IgD-negative memory B cell (primary cell): ENCODE data around the gene CLMN. TPM values are rescaled to one million over a fixed set of nuclear protein-coding genes. Genes with fewer than 3 reads are reported as not detected.
"Not testable (repeated sequence)": the region's sequence is repeated elsewhere in the genome, so short reads cannot be mapped to it uniquely, and the experiment has no call there.

ENCODE experiments used
- H3K27ac Mint-ChIP-seq, 3 donors: one replicate each; pipeline ENCODE4 v1.8.0; 2020 to 2022; ENCODE audit warnings: mild to moderate bottlenecking in 3 of 3, mixed read lengths in 3 of 3, moderate library complexity in 1 of 3
- H3K27me3 Mint-ChIP-seq: one replicate; pipeline ENCODE4 v1.8.0; 2021; ENCODE audit warnings: mixed read lengths
- H3K36me3 Mint-ChIP-seq: one replicate; pipeline ENCODE4 v1.8.0; 2020; ENCODE audit warnings: mild to moderate bottlenecking, mixed read lengths
- H3K4me1 Mint-ChIP-seq, 3 donors: one replicate each; pipeline ENCODE4 v1.8.0; 2020 to 2022; ENCODE audit warnings: mixed read lengths in 3 of 3, mild to moderate bottlenecking in 1 of 3
- H3K4me3 Mint-ChIP-seq, 4 donors: one replicate each; pipeline ENCODE4 v1.8.0; 2020 to 2022; ENCODE audit warnings: mild to moderate bottlenecking in 4 of 4, mixed read lengths in 4 of 4, moderate library complexity in 3 of 4
- H3K9me3 Mint-ChIP-seq, 3 donors: one replicate each; pipeline ENCODE4 v1.8.0; 2020 to 2021; ENCODE audit warnings: mixed read lengths in 3 of 3, mild to moderate bottlenecking in 1 of 3
- polyA plus RNA-seq: library from polyadenylated mRNA; unstranded; fragments of 300-500 nt; fragmentation: Illumina TruSeq; gene quantifications from one replicate; pipeline ENCODE4 v1.2.3, GENCODE V29; 2021

CLMN gene
- polyA plus RNA-seq, 1 donor from 2014 or later = 8.2 TPM

DNA sequence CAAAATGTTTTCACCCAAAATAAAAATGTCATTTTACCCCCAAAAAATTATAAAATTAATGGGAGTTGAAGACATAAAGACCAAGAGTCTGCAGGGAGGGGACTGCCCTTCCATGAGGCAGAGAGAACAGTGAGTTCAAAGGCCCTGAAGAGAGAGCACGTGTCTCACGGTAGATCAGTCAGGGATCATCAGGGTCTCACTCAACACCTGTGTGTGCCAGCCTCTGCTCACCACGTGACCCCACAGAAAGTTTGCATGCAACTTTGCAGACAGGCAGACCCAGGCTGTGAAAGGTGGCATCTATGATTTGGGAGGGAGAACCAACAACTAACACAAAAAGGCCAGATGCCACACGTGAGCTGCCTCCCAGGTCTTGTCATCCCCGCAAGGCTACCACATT is 33.1 kb downstream of the CLMN start:
- Mint-ChIP-seq H3K4me3 (no peak overlapping the region), H3K9me3 (no peaks in the 10 kb centered on the region), H3K27ac (no peak overlapping the region), H3K4me1 (peaks cover 10 to 30% (median 23%) of the 10 kb centered on the region in 3 donors), H3K27me3 (peaks cover 4% of the 10 kb centered on the region), H3K36me3 (peaks cover 7% of the 10 kb centered on the region)

DNA sequence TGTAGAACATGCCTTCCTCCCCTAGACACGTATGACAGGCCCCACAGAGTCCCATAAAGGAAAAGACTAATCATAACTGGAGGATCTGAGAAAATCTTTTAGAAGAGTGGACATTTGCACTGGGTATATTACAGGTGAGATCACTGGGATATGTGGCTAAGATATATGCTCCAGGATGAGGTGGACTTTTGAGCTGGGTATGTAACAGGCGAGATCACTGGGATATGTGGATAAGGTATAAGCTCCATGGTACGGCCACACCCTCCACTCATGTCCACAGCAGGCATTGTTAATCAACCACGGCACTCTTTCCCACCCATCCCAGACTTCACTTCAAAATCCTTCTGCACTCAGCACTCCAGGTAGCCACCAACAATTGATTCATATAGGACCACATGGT is 34.1 kb downstream of the CLMN start:
- no peaks in the 10 kb centered on the region for H3K9me3 Mint-ChIP-seq
- peaks cover 7% of the 10 kb centered on the region for H3K36me3 Mint-ChIP-seq
- no peak overlapping the region for H3K27ac Mint-ChIP-seq
- peaks cover 0 to 21% (median 17%) of the 10 kb centered on the region in 3 donors for H3K4me1 Mint-ChIP-seq
- no peak overlapping the region for H3K4me3 Mint-ChIP-seq
- peaks cover 4% of the 10 kb centered on the region for H3K27me3 Mint-ChIP-seq

DNA sequence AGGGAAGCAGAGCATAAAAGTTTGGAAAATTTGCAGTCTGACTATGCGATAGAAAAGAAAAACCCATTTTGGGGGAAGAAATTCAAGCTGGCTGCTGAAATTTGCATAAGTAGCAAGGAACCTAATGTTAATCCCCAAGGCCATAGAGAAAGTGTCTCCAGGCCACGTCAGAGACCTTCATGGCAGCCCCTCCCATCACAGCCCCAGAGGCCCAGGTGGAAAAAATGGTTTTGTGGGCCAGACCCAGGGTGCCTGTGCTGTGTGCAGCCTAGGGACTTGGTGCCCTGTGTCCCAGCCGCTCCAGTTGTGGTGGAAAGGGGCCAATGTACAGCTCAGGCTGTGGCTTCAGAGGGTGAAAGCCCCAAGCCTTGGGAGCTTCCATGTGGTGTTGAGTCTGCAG is 35.9 kb downstream of the CLMN start:
- H3K27me3 Mint-ChIP-seq, H3K9me3 Mint-ChIP-seq: not testable (repeated sequence)
- peaks cover 0 to 21% (median 10%) of the 10 kb centered on the region in 3 donors for H3K4me1 Mint-ChIP-seq

DNA sequence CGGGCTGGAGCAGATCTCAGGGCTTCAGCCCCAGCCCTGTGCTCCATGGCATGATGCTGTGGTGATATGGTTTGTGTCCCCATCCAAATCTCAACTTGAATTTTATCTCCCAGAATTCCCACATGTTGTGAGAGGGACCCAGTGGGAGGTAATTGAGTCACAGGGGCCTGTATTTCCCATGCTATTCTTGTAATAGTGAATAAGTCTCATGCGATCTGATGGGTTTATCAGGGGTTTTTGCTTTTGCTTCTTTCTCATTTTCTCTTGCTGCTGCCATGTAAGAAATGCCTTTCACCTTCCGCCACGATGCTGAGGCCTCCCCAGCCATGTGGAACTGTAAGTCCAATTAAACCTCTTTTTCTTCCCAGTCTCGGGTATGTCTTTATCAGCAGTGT is 36.7 kb downstream of the CLMN start:
- not testable (repeated sequence) for H3K36me3 Mint-ChIP-seq, H3K27me3 Mint-ChIP-seq, H3K9me3 Mint-ChIP-seq, H3K4me3 Mint-ChIP-seq, H3K27ac Mint-ChIP-seq
- H3K4me1 Mint-ChIP-seq = peaks cover 0 to 21% (median 8%) of the 10 kb centered on the region in 3 donors

More for the DNA sequence above, 35.9 kb downstream of the CLMN start:
- not testable (repeated sequence) for H3K4me3 Mint-ChIP-seq, H3K36me3 Mint-ChIP-seq
- peak overlapping the region in 1 of 3 donors; percentile 6 for H3K27ac Mint-ChIP-seq

DNA sequence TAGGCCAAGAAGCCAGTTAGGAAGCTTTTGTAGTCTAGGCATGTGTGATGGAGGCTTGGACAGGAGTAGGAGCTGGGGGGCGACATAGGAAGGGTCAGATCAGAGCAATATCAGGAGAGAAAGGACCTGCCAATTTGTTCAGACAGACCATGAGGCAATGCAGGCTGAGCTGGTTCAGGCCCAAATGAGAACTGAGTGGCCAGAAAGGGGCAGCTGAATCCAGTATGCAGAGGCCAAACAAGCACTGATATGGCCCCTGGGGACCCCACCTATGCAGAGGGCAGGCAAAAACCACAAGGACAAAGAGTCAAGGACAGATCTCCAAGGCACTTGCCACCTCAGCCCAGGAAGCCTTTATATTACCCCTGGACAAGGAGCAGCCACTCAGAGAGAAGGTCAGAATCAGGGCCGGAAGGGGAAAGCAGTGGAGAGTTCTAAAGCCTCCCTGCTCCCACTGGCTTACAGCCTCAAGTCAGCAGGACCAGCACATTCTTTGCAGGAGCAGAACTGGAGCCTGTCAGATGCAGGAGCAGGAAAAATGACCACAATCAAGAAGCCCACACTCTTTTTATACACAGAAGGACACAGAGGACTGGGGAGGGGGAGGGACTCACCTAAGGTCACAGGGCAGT is 37.2 kb downstream of the CLMN start:
- peaks cover 0 to 17% (median 5%) of the 10 kb centered on the region in 3 donors for H3K4me1 Mint-ChIP-seq
- no peaks in the 10 kb centered on the region for H3K27me3 Mint-ChIP-seq
- H3K27ac Mint-ChIP-seq = no peak overlapping the region
- H3K9me3 Mint-ChIP-seq = no peaks in the 10 kb centered on the region
- no peak overlapping the region for H3K4me3 Mint-ChIP-seq
- H3K36me3 Mint-ChIP-seq = peaks cover 10% of the 10 kb centered on the region

DNA sequence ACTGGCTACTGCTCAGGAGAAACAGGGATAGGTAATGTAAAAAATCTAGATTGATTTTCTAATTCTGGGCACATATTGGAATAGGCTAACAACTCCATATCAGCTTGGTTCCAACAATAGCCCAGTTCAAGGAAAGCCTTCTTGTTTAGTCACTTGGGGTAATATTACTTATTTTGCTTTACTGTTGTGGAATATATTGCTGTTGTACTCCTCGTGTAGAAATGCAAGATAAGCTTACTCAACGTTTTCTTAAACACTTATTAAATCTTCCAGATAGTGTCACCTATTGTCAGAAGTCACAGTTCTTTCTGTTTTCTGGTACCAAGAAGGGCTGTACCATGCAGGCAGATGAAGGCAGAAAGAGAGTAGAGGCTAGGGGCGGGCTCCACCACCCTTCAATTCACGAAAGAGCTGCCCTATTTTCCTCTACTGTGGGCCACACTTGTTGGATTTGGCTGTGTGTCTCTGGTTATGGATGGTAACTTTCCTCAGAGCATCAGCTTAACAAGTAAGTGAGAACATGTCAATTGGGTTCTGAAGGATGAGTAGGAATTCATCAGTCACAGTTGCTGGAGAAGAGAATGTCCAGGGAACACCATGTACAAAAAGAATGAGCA is 38.0 kb downstream of the CLMN start:
- H3K27me3 Mint-ChIP-seq = no peaks in the 10 kb centered on the region
- peaks cover 0 to 12% (median 6%) of the 10 kb centered on the region in 3 donors for H3K4me1 Mint-ChIP-seq
- H3K9me3 Mint-ChIP-seq = no peaks in the 10 kb centered on the region
- H3K27ac Mint-ChIP-seq = no peak overlapping the region
- H3K4me3 Mint-ChIP-seq = no peak overlapping the region
- H3K36me3 Mint-ChIP-seq = peaks cover 10% of the 10 kb centered on the region

DNA sequence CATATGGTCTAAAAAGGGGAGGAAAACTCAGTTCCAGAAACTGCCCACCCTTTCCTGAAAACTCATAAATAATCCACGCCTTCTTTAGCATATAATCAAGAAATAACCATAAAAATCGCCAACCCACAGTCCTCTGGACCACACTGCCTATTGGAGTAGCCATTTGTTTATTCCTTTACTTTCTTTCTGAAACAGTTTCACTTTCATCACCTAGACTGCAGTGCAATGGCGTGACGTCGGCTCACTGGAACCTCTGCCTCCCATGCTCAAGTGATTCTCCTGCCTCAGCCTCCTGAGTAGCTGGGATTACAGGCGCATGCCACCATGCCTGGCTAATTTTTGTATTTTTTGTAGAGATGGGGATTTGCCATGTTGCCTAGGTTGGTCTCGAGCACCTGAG is 44.2 kb downstream of the CLMN start:
- H3K27ac Mint-ChIP-seq = no peak overlapping the region

DNA sequence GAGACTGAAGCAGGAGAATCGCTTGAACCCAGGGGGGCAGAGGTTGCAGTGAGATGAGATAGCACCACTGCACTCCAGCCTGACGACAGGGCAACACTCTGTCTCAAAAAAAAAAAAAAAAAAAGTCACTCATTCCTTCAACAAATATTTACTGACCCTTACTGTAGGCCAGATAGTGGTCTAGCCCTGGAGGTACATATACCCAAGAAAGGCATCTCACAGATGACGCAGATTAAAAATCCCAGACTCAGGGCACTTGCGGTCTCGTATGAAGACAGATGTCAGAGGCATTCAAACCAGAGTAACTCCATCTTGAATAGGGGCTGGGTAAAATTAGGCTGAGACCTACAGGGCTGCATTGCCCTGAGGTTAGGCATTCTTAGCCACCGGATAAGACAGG is 44.8 kb downstream of the CLMN start:
- H3K27ac Mint-ChIP-seq = no peak overlapping the region
- H3K9me3 Mint-ChIP-seq = no peaks in the 10 kb centered on the region
- peaks cover 6 to 12% (median 8%) of the 10 kb centered on the region in 3 donors for H3K4me1 Mint-ChIP-seq
- H3K4me3 Mint-ChIP-seq = no peak overlapping the region
- peaks cover 1% of the 10 kb centered on the region for H3K27me3 Mint-ChIP-seq
- peaks cover 4% of the 10 kb centered on the region for H3K36me3 Mint-ChIP-seq

More for the DNA sequence above, 44.2 kb downstream of the CLMN start:
- Mint-ChIP-seq H3K4me3 (peak overlapping the region in 1 of 4 donors; percentile 81), H3K4me1 (peaks cover 2 to 8% (median 5%) of the 10 kb centered on the region in 3 donors), H3K9me3 (no peaks in the 10 kb centered on the region), H3K27me3 (no peaks in the 10 kb centered on the region), H3K36me3 (peaks cover 4% of the 10 kb centered on the region)

DNA sequence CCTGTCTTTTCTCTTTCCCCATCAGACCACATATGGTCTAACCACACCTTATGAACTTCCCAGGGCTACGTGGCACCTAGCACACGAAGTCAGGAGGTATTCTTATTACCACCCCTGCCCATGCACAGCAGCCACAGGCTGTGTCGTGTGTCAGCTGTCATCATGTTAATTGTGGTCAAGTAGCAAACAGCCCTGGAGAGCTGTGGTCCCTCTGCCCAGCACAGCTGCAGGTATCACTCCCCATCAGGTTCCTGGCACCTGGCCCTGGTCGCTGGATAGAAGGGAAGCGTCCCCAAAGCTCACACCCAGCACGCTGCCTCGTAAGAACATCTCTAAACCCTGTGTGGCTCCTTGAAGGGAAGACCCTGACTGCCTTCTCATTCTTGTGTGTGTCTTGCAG is 45.4 kb downstream of the CLMN start:
- Mint-ChIP-seq H3K4me1 (peaks cover 6 to 12% (median 8%) of the 10 kb centered on the region in 3 donors), H3K27me3 (peaks cover 1% of the 10 kb centered on the region), H3K9me3 (no peaks in the 10 kb centered on the region), H3K4me3 (no peak overlapping the region), H3K27ac (peak overlapping the region in 1 of 3 donors; percentile 26), H3K36me3 (peaks cover 4% of the 10 kb centered on the region)

DNA sequence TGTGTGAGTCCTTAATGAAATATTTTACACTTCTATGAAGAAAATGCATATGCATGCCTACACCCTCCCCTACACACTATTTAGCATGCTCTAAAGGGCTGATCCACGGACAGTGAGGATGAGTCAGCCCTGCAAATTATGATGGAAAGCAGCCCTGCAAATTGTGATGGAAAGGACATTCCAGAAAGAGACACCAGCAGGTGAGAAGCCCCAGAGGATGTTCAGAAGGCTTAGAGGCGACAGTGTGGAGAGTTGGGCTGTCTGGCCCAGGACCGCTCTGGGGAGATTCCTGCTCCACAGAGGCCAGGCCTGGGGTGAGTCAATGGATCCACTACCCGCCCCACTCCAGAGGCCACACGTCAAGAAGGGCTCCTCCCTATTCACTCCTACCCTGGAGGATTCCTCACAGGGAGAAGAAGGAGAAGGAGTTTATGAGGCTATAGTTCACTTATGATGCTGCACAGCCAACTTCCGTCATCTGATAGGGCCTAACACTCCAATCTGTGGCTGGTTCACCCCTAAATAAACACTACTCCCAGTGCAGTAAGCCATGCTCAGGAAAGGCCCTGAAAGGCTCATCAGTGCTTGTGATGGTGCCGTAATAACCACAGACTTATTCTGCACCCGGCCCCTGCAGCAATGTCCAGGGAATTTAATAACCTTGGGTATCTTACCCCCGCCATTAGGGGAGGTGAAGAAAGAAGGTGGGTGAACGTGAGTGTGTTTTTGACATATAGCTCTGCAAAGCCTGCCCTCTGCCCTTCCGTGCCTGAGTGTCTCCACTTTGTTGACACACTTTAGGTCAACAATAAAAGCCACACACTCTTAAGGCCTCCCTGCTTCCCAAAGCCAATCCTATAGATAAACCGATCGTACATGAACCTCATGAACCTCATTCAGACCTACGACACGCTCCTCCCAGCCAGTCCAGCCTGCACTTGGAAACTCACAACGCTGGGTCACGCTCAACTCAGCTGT is 46.4 kb downstream of the CLMN start:
- peaks cover 4% of the 10 kb centered on the region for H3K36me3 Mint-ChIP-seq
- H3K4me3 Mint-ChIP-seq = no peak overlapping the region
- H3K4me1 Mint-ChIP-seq = peaks cover 6 to 12% (median 9%) of the 10 kb centered on the region in 3 donors
- H3K27ac Mint-ChIP-seq = no peak overlapping the region
- H3K27me3 Mint-ChIP-seq = peaks cover 1% of the 10 kb centered on the region
- H3K9me3 Mint-ChIP-seq = no peaks in the 10 kb centered on the region

DNA sequence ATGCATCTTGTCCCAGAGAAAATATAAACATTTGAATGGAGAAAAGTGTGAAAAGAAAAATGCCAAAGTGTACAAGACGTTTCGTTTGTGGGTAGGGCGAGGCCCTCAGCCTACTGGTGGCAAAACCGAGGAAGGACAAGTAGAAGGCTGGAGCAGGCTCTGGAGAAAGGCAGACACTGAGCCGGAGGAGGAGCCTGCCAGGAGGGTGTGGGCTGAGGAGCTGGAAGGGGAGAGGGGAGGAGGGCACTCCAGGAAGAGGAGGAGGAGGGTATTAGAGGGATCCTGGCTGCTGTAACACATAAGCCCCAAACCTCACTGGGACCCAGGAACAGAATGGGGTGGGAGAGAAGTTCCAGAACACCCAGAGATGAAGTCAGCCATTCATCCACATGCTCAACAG is 47.7 kb downstream of the CLMN start:
- Mint-ChIP-seq H3K9me3 (peaks cover 0 to 3% (median 0%) of the 10 kb centered on the region in 3 donors), H3K36me3 (peaks cover 2% of the 10 kb centered on the region), H3K4me3 (no peak overlapping the region), H3K27ac (peak overlapping the region in 1 of 3 donors; percentile 3), H3K4me1 (peaks cover 12 to 17% (median 13%) of the 10 kb centered on the region in 3 donors), H3K27me3 (peaks cover 3% of the 10 kb centered on the region)

DNA sequence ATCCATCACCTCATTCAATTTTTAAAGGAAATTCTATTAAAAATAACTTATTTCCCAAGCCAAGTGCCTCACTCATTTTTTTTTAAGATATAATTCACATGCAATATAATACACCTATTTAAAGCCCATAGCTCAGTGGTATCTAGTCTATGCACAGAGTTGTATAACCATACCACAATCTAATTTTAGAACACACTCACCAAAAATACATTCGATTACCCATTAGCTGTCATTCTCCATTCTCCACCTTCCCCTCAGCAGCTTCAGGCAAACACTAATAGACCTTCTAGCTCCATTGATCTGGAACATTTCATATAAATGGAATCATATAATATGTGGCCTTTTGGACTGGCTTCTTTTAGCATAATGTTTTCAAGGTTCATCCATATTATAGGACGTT is 49.5 kb downstream of the CLMN start:
- H3K27me3 Mint-ChIP-seq = peaks cover 6% of the 10 kb centered on the region
- H3K9me3 Mint-ChIP-seq = peaks cover 0 to 3% (median 0%) of the 10 kb centered on the region in 3 donors
- H3K4me1 Mint-ChIP-seq = peaks cover 21 to 24% (median 22%) of the 10 kb centered on the region in 3 donors
- H3K27ac Mint-ChIP-seq = no peak overlapping the region
- no peaks in the 10 kb centered on the region for H3K36me3 Mint-ChIP-seq
- H3K4me3 Mint-ChIP-seq = no peak overlapping the region

DNA sequence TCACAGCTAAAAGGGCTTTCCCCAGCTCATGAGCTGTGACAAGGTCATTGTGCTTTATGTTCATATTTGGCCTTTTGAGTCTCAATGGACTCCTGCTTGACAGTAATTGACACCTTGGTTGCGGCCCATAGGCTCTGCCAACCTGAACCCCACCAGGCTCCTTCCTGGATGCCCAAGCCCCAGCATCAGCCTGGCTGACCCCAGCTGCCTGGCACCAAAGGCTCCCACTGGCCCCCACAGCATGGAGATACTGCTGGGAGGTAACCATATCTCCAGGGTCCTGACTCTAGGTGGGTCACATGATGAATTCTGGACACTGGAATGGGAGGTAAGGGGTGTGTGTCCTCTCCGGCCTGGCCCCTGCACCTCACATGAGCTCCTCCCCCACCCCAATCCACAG is 50.2 kb downstream of the CLMN start:
- Mint-ChIP-seq H3K4me3 (no peak overlapping the region), H3K27ac (no peak overlapping the region), H3K4me1 (peaks cover 23 to 27% (median 23%) of the 10 kb centered on the region in 3 donors), H3K9me3 (peaks cover 0 to 3% (median 0%) of the 10 kb centered on the region in 3 donors), H3K27me3 (peaks cover 8% of the 10 kb centered on the region), H3K36me3 (no peaks in the 10 kb centered on the region)

DNA sequence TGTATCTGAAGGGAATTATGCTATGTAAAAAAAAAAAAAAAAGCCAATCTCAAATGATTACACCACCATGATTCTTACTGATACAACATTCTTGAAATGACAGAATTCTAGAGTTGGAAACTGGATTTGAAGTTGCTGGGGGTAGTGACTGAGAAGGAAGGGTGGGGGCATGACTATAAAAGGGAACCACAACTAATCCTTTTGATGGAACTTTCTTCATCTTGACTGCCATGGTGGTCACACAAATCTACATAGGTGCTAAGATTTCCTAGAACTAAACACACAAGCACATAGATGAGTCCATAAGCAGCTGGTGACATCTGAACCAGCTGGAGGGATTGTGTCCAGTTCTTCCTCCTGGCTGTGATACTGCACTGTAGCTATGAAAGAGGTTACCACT is 51.4 kb downstream of the CLMN start:
- Mint-ChIP-seq H3K36me3 (no peaks in the 10 kb centered on the region), H3K27me3 (peaks cover 9% of the 10 kb centered on the region), H3K4me3 (no peak overlapping the region), H3K27ac (no peak overlapping the region), H3K9me3 (peaks cover 0 to 3% (median 0%) of the 10 kb centered on the region in 3 donors), H3K4me1 (peaks cover 23 to 27% (median 23%) of the 10 kb centered on the region in 3 donors)

DNA sequence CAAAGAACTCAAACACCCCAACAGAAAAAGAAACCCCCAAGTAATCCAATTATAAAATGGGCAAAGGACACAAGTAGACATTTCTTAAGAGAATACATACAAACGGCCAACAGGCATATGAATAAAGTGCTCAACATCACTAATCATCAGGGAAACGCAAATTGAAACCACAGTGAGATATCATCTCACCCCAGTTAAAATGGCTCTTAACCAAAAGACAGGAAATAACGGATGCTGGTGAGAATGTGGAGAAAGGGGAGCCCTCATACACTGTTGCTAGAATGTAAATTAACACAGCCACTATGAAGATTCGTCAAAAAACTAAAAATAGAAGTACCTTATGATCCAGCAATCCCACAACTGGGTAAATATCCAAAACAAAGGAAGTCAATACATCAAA is 52.4 kb downstream of the CLMN start:
- H3K4me1 Mint-ChIP-seq = peaks cover 23 to 29% (median 23%) of the 10 kb centered on the region in 3 donors
- H3K27me3 Mint-ChIP-seq = peaks cover 9% of the 10 kb centered on the region
- no peak overlapping the region for H3K27ac Mint-ChIP-seq
- H3K36me3 Mint-ChIP-seq = no peaks in the 10 kb centered on the region
- H3K4me3 Mint-ChIP-seq = no peak overlapping the region
- H3K9me3 Mint-ChIP-seq = peaks cover 0 to 3% (median 0%) of the 10 kb centered on the region in 3 donors
